ENCODE data around the gene MNT. TPM values are rescaled to one million over a fixed set of nuclear protein-coding genes. Genes with fewer than 3 reads are reported as not detected.

MNT gene
- total and polyA plus RNA-seq, 9 of the 15 experiments (the other 6 are each of a cell fraction or from before 2014, with no cell fraction given), result 0.18 to 23.8 (median 5.3) TPM

- WGBS (ENCODE audit: insufficient coverage, low coverage, missing lambda C conversion rate), result 91% methylated on average over 4 of the region's 9 CpGs
- intact Hi-C loops (cut with micrococcal nuclease), result no loop called here
- Histone ChIP-seq H3K27ac (ENCODE audit: extremely low read depth, low read depth, low read length) (no peak overlapping the region), H3K9me3 (replicated peaks; ENCODE audit: control insufficient read depth, insufficient read depth, low read depth, low read length) (no peaks in the 10 kb centered on the region), H3K79me2 (ENCODE audit: control insufficient read depth, insufficient read depth, low read length) (no peaks in the 10 kb centered on the region), H2AFZ (ENCODE audit: low read depth, low read length) (no peak overlapping the region), H3K4me3 (no peak overlapping the region), H3K4me1 (replicated peaks in 1 of 2; ENCODE audit: control insufficient read depth in 2 of 2, insufficient read depth in 2 of 2, low read length in 2 of 2) (no peaks in the 10 kb centered on the region; a peak in 1 of 5 replicates), H3K27me3 (ENCODE audit: control insufficient read depth in 2 of 2, insufficient read depth in 2 of 2, low read length in 2 of 2) (no peaks in the 10 kb centered on the region), H3K9me1 (ENCODE audit: control insufficient read depth, insufficient read depth, low read length) (no peaks in the 10 kb centered on the region), H3K4me2 (ENCODE audit: insufficient read depth, low read length) (no peak overlapping the region), H4K20me1 (replicated peaks; ENCODE audit: control insufficient read depth, insufficient read depth, low read length) (no peaks in the 10 kb centered on the region), H3K36me3 (ENCODE audit: control insufficient read depth, insufficient read depth, low read length) (peaks cover 46% of the 10 kb centered on the region; the same call in 2 of the 3 replicates), H3K9ac (ENCODE audit: insufficient read depth in 1 of 2, low read depth in 2 of 2, low read length in 2 of 2) (no peak overlapping the region)
- ATAC-seq (no peak), DNase-seq (ENCODE audit: extremely low read depth in 1 of 4, low spot score in 3 of 4) (no peak), FAIRE-seq (no peak)
- ChIA-PET POLR2A (interaction anchor here (0.7 to 2.0 kb wide), 2 partner anchors 33 to 40 kb away, joined by 3 to 31 read pairs; no protein-coding TSS in a partner anchor), CTCF (ENCODE audit: low intra/inter-chr PET ratio) (interaction anchor here (1.5 to 6.0 kb wide), 2 partner anchors 33 to 45 kb away, joined by 7 to 78 read pairs; no protein-coding TSS in a partner anchor)
- TF ChIP-seq NCOA4 (IDR thresholded peaks at IDR 0.05; ENCODE audit: partially characterized antibody), result no peak
- TF ChIP-seq, protein P1, sequence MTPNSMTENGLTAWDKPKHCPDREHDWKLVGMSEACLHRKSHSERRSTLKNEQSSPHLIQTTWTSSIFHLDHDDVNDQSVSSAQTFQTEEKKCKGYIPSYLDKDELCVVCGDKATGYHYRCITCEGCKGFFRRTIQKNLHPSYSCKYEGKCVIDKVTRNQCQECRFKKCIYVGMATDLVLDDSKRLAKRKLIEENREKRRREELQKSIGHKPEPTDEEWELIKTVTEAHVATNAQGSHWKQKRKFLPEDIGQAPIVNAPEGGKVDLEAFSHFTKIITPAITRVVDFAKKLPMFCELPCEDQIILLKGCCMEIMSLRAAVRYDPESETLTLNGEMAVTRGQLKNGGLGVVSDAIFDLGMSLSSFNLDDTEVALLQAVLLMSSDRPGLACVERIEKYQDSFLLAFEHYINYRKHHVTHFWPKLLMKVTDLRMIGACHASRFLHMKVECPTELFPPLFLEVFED (CRISPR knock-in tag; conservative IDR thresholded peaks at IDR 0.05), result no peak
- no peak for TF ChIP-seq ZNF589 (CRISPR knock-in tag; IDR thresholded peaks at IDR 0.05; ENCODE audit: low read depth)
- no peak for TF ChIP-seq ZFP1 (CRISPR knock-in tag; IDR thresholded peaks at IDR 0.05)
- TF ChIP-seq MCM3 (IDR thresholded peaks at IDR 0.05), result no peak
- TF ChIP-seq ARNT (IDR thresholded peaks at IDR 0.05), result no peak
- no peak for TF ChIP-seq LEF1 (IDR thresholded peaks at IDR 0.05)
- no peak for TF ChIP-seq ZNF3 (CRISPR knock-in tag; IDR thresholded peaks at IDR 0.05)
- TF ChIP-seq BRD9 (IDR thresholded peaks at IDR 0.05; ENCODE audit: low read depth, partially characterized antibody), result no peak
- no TSS peak for BruUV-seq (replicated peaks)
- in situ Hi-C loops (cut with MboI), result no loop called here
Measured at GRCh38 chr17:2415081-2415480, 14.2 kb upstream of the MNT start.

Data from K562 (cell line).